ENCODE data around the gene SPDYE4.

Gene SPDYE4

DNA sequence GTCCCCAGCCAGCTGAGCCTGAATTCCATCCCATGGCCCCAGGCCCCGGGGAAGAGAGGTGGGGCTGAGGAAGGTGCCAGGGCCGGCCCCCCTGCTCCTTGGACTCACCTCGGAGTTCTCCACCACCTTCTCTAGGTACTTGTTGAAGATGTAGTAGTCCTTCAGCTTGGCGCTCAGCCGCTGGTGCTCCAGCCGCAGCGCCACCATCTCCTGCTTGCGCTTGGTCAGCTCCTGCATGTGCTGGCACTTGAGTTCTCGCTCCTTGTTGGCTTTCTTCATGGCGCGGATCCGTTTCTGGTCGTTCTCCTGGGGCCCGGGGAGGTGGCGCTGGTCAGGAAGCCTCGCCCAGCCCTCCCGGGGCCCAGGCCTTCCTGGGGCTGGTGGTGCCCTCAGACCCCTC lies 17.0 kb downstream of the SPDYE4 start:
- no peak for DNase-seq (ENCODE audit: low spot score)

- DNase-seq (ENCODE audit: low spot score) = peak; percentile 56
Measured at GRCh38 chr17:8740486-8740885, 17.9 kb downstream of the SPDYE4 start.

- peak; percentile 79 for DNase-seq (ENCODE audit: low spot score)
Measured at GRCh38 chr17:8739097-8739496, 19.2 kb downstream of the SPDYE4 start.

DNA sequence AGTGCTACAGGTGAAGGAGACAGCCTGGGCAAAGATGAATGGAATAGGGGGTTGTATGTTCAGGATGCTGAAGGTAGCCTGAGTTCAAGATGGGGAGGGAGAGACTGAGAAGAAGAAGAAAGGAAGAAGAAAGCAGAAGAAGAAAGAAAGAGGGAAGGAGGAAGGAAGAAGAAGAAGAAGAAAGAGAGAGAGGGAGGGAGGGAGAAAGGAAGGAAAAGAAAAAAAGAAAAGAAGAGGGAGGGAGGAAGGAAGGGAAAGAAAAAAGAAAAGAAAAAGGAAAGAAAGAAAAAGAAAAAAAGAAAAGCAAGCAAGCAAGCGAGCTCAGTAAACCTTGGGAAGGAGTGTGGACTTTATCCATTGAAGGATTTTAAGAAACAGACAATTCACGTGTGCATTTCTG lies 21.6 kb downstream of the SPDYE4 start:
- no peak for DNase-seq (ENCODE audit: low spot score)

DNA sequence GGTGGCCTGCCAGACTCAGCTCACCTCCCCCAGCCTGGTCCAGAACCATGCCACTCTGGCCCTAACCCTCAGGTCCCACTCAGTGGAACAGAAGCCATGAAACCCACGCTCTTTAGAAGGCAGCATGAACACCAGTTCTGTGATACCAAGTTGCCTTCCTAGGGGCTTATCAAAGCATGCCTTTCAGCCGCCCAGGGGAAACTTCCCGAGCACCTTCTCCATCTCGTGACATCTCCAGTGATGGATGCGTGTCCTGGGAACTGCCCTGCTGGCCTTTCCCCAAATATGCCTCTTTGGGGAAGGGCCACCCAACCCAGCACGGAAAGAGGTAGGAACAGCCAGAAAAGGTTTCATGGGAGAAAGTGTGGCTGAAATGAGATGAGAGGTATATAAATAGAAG lies 22.0 kb downstream of the SPDYE4 start:
- DNase-seq (ENCODE audit: low spot score) = no peak

DNA sequence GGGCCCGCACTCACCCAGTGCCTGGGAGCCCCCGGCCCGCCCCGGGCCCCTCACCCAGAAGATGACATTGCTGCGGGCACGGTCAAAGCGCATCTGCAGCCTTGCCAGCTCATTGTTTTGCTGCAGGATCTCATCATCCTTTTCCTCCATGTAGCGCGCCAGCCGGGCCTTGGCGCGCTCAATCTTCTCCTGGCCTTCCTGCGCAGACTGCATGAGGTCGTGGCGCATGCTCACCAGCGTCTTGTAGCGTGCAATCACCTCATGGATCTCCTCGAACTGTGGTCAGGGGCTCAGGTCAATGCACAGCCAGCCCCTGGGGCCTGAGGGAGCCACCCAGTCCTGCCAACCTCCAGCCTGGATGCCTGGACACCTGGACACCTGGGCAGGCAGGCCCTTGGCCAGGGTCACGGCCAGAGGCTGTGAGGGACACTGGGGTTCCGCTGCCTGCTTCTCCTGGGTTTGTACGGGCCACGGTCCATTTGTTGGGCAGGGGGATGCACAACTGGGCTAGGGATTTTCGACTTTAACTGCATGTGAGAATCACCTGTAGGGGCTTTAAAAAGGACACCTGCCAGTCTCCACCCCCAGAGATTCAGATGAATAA lies 22.9 kb downstream of the SPDYE4 start:
- no peak for DNase-seq (ENCODE audit: low spot score)

DNA sequence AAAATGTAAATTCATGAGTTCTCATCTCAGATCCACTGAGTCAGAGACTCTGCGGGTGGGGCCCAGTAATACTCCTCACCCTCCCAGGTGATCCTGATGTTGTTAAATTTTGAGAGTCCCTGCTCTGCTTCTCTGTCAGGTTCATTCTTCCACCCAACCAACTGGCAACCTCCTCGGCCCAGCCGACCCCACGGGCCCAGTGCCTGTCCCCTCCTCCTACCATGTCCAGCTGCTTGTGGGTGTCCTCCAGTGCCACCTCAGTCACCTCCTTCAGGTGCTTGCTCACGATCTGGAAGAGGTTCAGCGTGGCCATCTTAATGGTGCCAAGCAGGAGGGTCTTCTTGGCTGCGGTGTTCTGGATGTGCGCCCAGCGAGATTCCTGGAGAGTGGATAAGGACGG lies 23.5 kb downstream of the SPDYE4 start:
- no peak for DNase-seq (ENCODE audit: low spot score)

DNA sequence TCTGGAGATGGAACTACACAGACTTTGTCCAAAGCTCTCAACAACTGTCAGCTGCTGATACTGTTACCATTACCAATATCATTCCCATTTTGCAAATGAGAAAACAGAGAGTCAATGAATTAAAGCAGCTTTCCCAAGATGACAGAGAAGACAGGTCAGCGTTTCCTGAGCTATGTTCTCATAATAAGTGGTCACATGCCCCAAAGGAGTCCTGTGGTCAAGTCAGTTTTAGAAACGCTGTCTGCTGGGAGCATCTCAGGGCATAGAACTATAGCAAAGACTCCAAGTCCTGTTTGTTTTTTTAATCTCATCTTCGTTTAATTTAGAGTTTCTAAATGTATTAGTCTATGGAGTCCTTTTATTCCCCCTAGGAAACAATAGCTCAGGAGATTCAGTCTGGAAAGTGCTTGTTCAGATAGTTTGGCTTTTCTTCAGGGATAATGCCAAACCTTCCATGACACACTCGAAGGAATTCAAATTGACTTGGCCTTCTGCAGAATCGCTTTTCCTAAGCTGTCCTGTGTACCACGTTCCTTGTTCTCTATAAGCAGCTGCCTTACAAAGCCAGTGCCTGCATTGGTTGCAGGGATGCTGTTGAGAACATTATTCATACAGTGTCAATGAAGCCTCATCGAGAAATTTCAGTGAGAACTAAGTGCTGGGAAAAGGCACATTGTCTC lies 25.8 kb downstream of the SPDYE4 start:
- DNase-seq (ENCODE audit: low spot score) = no peak

GRCh38 chr17:8729860-8730259 lies 28.5 kb downstream of the SPDYE4 start:
- DNase-seq (ENCODE audit: low spot score) = no peak

DNA sequence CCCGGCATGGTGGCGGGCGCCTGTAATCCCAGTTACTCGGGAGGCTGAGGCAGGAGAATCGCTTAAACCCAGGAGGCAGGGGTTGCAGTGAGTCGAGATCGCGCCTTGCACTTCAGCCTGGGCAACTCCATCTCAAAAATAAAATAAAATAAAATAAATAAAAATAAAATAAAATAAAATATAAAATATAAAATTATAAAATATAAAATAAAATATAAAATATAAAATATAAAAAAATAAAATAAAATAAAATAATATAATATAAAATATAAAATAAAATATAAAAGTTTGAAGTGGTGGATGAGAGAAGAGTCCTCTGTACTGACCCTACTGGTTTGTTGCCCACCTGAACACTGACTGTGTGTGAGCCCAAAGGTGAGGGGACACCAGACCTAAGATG lies 28.9 kb downstream of the SPDYE4 start:
- no peak for DNase-seq (ENCODE audit: low spot score)

DNA sequence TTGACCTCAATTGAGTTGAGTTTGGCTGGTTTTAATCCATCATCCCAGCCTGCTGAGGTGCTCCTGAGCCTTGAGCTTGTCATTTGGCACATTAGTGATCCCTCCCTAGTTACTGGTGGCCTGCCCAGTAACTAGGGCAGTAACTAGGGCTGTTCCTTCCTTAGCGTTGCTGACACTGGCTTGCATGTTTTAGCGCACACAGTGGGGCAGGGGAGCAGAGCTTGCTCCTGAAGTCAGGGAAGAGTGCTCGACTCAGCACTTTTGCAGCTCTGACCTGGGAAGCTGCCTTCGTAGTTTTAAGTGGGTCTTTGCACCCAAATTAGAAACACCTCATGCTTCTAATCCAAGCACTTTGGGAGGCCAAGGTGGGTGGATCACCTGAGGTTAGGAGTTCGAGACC lies 29.4 kb downstream of the SPDYE4 start:
- no peak for DNase-seq (ENCODE audit: low spot score)

- DNase-seq (ENCODE audit: low spot score) = no peak
Measured at GRCh38 chr17:8728251-8728938, 30.0 kb downstream of the SPDYE4 start.

GRCh38 chr17:8726941-8727555 lies 31.3 kb downstream of the SPDYE4 start:
- no peak for DNase-seq (ENCODE audit: low spot score)

DNA sequence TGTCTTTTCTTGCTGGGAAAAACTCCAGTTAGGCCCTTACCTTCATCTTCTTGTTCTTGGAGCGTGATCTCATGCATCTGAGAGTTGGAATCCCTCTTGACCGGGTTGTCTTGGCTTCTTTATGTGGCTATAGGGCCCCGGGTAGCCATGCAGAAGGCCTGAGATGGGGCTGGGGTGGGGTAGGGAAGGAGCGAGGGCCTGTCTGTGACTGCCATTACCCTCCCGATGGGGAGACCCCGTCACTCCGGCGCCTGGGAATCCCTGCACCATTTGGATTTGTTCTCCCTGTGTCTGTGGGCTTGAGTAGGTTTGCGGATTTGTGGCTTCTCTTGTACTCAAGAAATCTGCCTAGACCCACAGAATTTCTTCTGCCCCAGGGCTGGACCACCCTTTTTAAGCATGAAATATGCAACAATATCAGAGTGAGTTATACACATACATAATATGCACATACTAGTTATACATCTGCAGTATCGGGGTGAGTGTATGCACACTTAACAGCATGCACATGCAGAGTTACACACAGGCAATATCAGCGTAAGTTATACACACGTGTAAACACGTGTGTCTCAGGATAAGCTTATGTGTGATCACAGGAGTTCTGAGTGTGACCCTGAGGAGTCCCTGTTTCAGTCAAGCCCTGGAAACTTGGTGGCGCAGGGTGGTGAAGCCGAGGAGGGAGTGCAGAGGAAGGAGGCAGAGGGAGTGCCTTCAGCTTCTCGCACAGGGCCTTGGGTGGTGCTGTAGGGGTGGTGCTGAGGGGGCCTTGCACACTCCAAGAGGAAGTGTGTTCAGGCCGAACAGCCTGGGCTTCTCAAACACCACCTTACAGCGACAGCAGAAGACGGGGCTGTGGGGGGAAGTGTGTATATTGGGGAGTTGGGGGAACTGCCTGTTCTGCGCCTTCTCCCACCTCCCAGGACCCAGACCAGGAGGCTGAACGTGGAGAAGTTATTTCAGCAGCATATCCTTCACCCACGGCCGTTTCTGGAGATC lies 32.2 kb downstream of the SPDYE4 start:
- no peak for DNase-seq (ENCODE audit: low spot score)

- DNase-seq (ENCODE audit: low spot score) = no peak
Measured at GRCh38 chr17:8724451-8724850, 33.9 kb downstream of the SPDYE4 start.

DNA sequence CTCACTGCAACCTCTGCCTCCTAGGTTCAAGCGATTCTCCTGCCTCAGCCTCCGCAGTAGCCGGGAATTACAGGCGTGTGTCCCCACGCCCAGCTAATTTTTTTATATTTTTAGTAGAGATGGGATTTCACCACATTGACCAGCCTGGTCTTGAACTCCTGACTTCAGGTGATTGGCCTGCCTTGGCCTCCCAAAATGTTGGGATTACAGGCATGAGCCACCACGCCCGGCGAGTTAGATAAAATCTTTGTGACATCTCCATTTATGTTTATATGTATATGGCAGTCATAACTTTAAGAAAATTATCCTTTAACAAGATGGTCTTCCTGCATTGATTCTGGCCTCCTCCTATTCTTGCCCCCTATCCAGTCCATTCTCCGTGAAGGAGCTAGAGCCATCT lies 37.8 kb downstream of the SPDYE4 start:
- DNase-seq (ENCODE audit: low spot score) = no peak

DNA sequence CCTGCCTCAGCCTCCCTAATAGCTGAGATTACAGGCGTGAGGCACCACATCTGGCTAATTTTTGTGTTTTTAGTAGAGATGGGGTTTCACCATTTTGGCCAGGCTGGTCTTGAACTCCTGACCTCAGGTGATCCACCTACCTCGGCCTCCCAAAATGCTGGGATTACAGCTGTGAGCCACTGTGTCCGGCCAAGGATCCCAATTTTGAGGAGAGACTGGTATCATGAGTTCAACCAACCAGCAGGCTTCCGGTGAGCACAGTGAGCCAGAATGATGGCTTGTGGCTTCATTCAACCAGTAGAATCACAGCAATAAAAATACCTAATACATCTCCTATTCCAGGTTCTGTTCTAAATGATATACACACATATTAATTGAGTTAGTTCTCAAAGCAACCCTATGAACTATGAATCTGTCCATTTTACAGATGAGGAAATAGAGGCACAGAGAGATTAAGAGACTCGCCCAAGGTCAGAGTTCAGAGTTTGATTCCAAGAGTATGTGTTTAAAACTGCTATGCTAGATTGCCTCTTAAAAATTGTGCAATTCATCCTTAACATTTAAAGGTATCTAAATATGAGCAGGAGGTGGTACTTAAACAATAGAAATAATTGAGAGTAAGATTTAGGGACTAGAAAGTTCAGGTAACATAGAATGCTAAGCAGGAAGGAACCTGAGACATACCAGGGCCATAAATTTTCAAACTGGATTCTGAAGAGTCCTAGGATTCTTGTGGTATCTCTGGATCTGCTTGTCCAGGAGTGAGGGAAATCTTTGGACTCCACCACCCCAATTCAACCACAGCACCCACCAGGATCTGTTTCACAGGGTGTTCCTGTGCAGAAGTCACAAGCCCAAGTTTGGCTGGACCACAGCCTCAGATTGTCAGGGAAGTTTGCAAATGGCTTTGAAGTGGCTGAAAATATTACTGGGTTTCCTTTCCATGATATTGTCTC lies 38.8 kb downstream of the SPDYE4 start:
- DNase-seq (ENCODE audit: low spot score) = no peak

DNA sequence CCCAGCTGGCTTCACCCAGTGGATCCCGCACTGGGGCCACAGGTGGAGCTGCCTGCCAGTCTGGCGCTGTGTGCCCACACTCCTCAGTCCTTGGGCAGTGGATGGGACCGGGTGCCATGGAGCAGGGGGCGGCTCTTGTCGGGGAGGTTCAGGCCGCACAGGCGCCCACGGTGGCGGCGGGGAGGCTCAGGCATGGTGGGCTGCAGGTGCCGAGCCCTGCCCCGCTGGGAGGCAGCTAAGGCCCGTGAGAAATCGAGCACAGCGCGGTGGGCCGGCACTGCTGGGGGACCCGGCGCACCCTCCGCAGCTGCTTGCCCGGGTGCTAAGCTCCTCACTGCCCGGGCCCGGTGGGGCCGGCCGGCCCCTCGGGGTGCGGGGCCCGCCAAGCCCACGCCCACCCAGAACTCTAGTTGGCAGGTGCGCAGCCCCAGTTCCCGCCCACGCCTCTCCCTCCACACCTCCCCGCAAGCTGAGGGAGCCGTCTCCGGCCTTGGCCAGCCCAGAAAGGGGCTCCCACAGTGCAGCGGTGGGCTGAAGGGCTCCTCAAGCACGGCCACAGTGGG lies 40.3 kb downstream of the SPDYE4 start:
- no peak for DNase-seq (ENCODE audit: low spot score)

DNA sequence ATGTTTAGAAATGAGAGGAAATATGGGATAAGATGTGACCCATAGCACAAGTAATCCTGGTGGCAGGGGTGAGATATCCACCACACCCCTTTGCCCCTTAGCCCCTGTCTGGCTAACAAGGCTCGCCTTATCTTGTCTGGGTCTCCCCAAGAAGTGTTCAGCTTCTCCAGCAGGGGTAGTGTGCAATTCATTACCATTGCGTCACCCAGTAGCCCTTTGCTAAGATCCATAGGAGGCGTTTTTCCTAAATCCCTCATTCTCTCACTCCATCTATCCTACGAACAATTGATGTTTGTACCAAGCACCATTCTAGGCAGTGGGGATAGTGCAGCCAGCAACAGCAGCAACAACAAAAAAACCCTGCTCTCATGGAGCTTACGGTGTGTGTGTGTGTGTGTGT lies 44.5 kb downstream of the SPDYE4 start:
- DNase-seq (ENCODE audit: low spot score) = no peak

DNA sequence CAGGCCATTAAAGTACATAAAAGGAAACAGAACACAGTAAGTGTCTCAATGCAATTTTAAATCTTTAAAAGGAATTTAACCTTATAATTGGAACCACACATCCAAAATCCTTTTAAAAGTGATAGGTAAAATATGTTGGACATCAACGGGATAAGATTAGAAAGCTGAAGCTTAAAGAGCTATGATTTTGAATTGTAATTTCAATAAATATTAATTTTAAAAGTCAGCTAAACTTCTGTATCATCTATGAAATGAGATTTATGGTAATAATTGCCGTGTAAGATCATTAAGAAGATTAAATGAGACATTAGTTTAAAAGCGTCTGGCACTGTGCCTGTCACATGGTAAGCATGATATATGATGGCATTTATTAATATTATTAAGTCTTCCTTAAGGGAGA lies 45.0 kb downstream of the SPDYE4 start:
- DNase-seq (ENCODE audit: low spot score) = no peak

All from iPS-NIHi11 (cell line).